WTC11 (cell line): ENCODE measurements around the gene PRKAG2. TPM values are rescaled to one million over a fixed set of nuclear protein-coding genes. Genes with fewer than 3 reads are reported as not detected.

ENCODE experiments used
- ATAC-seq: fragments of 200-7000 bp; cut with Tn5 transposase; 2 replicates; pipeline ENCODE4 v1.10.0; 2021; ENCODE audit warnings: mild to moderate bottlenecking, moderate library complexity
- CTCF ChIA-PET: fragments of 300-600 bp; sonication (Branson Sonifier 250); formaldehyde crosslinking; loops from one replicate; lab custom pipeline; 2021; ENCODE audit warnings: antibody characterized with exemption; lab: Charles Lee
- POLR2A ChIA-PET: fragments of 350-600 bp; sonication (Branson Sonifier 250); formaldehyde crosslinking; loops from one replicate; lab custom pipeline; 2021; ENCODE audit warnings: antibody characterized with exemption; lab: Charles Lee
- DNase-seq: peaks from one replicate; pipeline ENCODE4 v3.0.0; 2021; ENCODE audit warnings: low spot score
- H3K27ac Mint-ChIP-seq: 2 replicates; pipeline ENCODE4 v1.8.0; 2021; ENCODE audit warnings: mixed read lengths
- H3K27me3 Mint-ChIP-seq: 2 replicates; pipeline ENCODE4 v1.8.0; 2021; ENCODE audit warnings: low read depth, mild to moderate bottlenecking, moderate library complexity, mixed read lengths
- H3K36me3 Mint-ChIP-seq: 2 replicates; pipeline ENCODE4 v1.8.0; 2021; ENCODE audit warnings: mixed read lengths
- H3K4me1 Mint-ChIP-seq: 2 replicates; pipeline ENCODE4 v1.8.0; 2022; ENCODE audit warnings: mixed read lengths
- H3K4me3 Mint-ChIP-seq: 2 replicates; pipeline ENCODE4 v1.8.0; 2021; ENCODE audit warnings: mild to moderate bottlenecking, moderate library complexity, mixed read lengths
- H3K9me3 Mint-ChIP-seq: 2 replicates; pipeline ENCODE4 v1.8.0; 2021; ENCODE audit warnings: mixed read lengths
- AFF4 ChIP-seq: sonication (generic); formaldehyde crosslinking; IDR thresholded peaks from 2 replicates; pipeline ENCODE4 v1.8.1; 2023; ENCODE audit warnings: mild to moderate bottlenecking, missing genetic modification reagents, borderline replicate concordance
- ARID4B ChIP-seq: sonication (generic); formaldehyde crosslinking; IDR thresholded peaks from 2 replicates; pipeline ENCODE4 v1.8.0; 2023; ENCODE audit warnings: missing genetic modification reagents, mild to moderate bottlenecking, borderline replicate concordance
- ERG ChIP-seq: fragments of 250-450 bp; sonication (Bioruptor Pico); IDR thresholded peaks from 2 replicates; pipeline ENCODE4 v1.8.0; 2021; ENCODE audit warnings: mild to moderate bottlenecking
- ESRRA ChIP-seq: sonication (generic); formaldehyde crosslinking; IDR thresholded peaks from 2 replicates; pipeline ENCODE4 v1.8.1; 2022; ENCODE audit warnings: mild to moderate bottlenecking, missing genetic modification reagents, borderline replicate concordance
- FOXP4 ChIP-seq: sonication (generic); formaldehyde crosslinking; IDR thresholded peaks from 2 replicates; pipeline ENCODE4 v1.8.0; 2022; ENCODE audit warnings: mild to moderate bottlenecking, missing genetic modification reagents
- HMGA2 ChIP-seq: fragments of 250-450 bp; sonication (Bioruptor Pico); IDR thresholded peaks from 2 replicates; pipeline ENCODE4 v1.4.0; 2021; ENCODE audit warnings: mild to moderate bottlenecking, moderate library complexity
- IRF1 ChIP-seq: sonication (generic); formaldehyde crosslinking; IDR thresholded peaks from 2 replicates; pipeline ENCODE4 v1.8.0; 2023; ENCODE audit warnings: missing genetic modification reagents
- NR3C1 ChIP-seq: sonication (generic); formaldehyde crosslinking; conservative IDR thresholded peaks from 2 replicates; pipeline ENCODE4 v1.8.1; 2023; ENCODE audit warnings: low read depth, mild to moderate bottlenecking, missing genetic modification reagents
- SOX15 ChIP-seq: fragments of 250-450 bp; sonication (Bioruptor Pico); IDR thresholded peaks from 2 replicates; pipeline ENCODE4 v1.9.0; 2021; ENCODE audit warnings: mild to moderate bottlenecking
- SP1 ChIP-seq: sonication (generic); formaldehyde crosslinking; conservative IDR thresholded peaks from 2 replicates; pipeline ENCODE4 v1.8.1; 2022; ENCODE audit warnings: missing genetic modification reagents
- ZNF121 ChIP-seq: sonication (generic); formaldehyde crosslinking; IDR thresholded peaks from 2 replicates; pipeline ENCODE4 v1.8.0; 2023; ENCODE audit warnings: missing genetic modification reagents
- ZNF138 ChIP-seq: sonication (generic); formaldehyde crosslinking; conservative IDR thresholded peaks from 2 replicates; pipeline ENCODE4 v1.8.1; 2022; ENCODE audit warnings: mild to moderate bottlenecking, moderate library complexity, missing genetic modification reagents
- ZNF219 ChIP-seq: sonication (generic); formaldehyde crosslinking; IDR thresholded peaks from 2 replicates; pipeline ENCODE4 v1.8.0; 2023; ENCODE audit warnings: missing genetic modification reagents, mild to moderate bottlenecking, borderline replicate concordance
- ZNF281 ChIP-seq: sonication (generic); formaldehyde crosslinking; IDR thresholded peaks from 2 replicates; pipeline ENCODE4 v1.8.0; 2023; ENCODE audit warnings: mild to moderate bottlenecking, missing genetic modification reagents
- total RNA-seq: library from RNA; stranded (reverse); gene quantifications from 3 replicates; pipeline ENCODE4 v1.2.3, GENCODE V29; 2021
- TF ChIP-seq, protein P1 (sequence below): fragments of 200-600 bp; IDR thresholded peaks from 2 replicates; pipeline ENCODE4 v1.8.0; 2022; ENCODE audit warnings: antibody characterized with exemption
- TF ChIP-seq, protein P2 (sequence below): fragments of 250-450 bp; sonication (Bioruptor Pico); IDR thresholded peaks from 2 replicates; pipeline ENCODE4 v1.9.0; 2021; ENCODE audit warnings: moderate library complexity, mild to moderate bottlenecking, inconsistent platforms, borderline replicate concordance

PRKAG2 gene
- total RNA-seq, 1 experiment from 2014 or later, result 20.3 TPM

DNA sequence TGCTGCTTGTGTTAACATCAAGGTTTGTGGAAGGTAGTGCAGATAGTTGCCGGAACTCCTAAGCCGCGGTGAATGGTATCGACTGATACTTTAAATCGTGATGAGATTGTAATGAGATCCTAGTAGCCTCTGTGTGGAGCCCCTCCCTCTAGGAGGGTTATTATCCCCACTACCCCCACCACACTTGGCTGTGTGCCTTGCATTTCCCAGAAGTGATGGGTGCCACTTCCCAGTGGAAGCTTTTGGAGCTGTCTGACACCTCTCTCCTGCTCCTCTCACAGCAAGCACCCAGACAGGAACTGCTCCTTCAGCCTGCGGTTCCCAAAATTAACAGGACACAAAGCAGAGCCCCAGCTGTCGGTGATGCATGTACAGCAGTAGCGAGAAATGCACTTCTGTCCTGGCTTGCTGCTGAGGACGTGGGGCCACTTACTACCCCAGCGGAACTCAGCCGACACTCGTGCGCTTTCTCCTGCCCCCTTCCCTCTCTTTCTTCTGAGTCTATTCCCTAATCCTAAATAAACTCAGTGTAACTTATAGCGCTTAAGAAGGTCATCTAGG is 52.5 kb downstream of the PRKAG2 start:
- ATAC-seq, result no peak
- Mint-ChIP-seq H3K4me3 (no peak overlapping the region), H3K27me3 (no peaks in the 10 kb centered on the region), H3K27ac (no peak overlapping the region), H3K4me1 (peaks cover 4% of the 10 kb centered on the region; the same call in 1 of the 2 replicates), H3K9me3 (no peaks in the 10 kb centered on the region), H3K36me3 (no peaks in the 10 kb centered on the region)
- TF ChIP-seq HMGA2, result no peak
- no peak for TF ChIP-seq ZNF219 (CRISPR knock-in tag)
- TF ChIP-seq NR3C1, result no peak
- no peak for TF ChIP-seq AFF4
- TF ChIP-seq, protein P1, sequence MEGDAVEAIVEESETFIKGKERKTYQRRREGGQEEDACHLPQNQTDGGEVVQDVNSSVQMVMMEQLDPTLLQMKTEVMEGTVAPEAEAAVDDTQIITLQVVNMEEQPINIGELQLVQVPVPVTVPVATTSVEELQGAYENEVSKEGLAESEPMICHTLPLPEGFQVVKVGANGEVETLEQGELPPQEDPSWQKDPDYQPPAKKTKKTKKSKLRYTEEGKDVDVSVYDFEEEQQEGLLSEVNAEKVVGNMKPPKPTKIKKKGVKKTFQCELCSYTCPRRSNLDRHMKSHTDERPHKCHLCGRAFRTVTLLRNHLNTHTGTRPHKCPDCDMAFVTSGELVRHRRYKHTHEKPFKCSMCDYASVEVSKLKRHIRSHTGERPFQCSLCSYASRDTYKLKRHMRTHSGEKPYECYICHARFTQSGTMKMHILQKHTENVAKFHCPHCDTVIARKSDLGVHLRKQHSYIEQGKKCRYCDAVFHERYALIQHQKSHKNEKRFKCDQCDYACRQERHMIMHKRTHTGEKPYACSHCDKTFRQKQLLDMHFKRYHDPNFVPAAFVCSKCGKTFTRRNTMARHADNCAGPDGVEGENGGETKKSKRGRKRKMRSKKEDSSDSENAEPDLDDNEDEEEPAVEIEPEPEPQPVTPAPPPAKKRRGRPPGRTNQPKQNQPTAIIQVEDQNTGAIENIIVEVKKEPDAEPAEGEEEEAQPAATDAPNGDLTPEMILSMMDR, result no peak
- TF ChIP-seq ZNF138 (CRISPR knock-in tag), result no peak
- TF ChIP-seq ZNF121 (CRISPR knock-in tag), result no peak
- no peak for TF ChIP-seq SP1 (CRISPR knock-in tag)
- no peak for TF ChIP-seq ERG (CRISPR knock-in tag)
- TF ChIP-seq ARID4B (CRISPR knock-in tag), result no peak
- TF ChIP-seq FOXP4 (CRISPR knock-in tag), result no peak
- no peak for TF ChIP-seq ESRRA (CRISPR knock-in tag)
- no peak for TF ChIP-seq SOX15 (CRISPR knock-in tag)
- TF ChIP-seq, protein P2, sequence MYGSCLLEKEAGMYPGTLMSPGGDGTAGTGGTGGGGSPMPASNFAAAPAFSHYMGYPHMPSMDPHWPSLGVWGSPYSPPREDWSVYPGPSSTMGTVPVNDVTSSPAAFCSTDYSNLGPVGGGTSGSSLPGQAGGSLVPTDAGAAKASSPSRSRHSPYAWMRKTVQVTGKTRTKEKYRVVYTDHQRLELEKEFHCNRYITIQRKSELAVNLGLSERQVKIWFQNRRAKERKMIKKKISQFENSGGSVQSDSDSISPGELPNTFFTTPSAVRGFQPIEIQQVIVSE, result no peak
- no peak for TF ChIP-seq ZNF281
- no peak for TF ChIP-seq IRF1 (CRISPR knock-in tag)
- no peak for DNase-seq
- ChIA-PET POLR2A (no interaction called here), CTCF (interaction anchor here (0.9 kb wide), 1 partner anchor 61 kb away, joined by 3 read pairs; no protein-coding TSS in a partner anchor)
